ENCODE measurements around the gene PIKFYVE. TPM values are rescaled to one million over a fixed set of nuclear protein-coding genes. Genes with fewer than 3 reads are reported as not detected.
"Not testable (repeated sequence)": the region's sequence is repeated elsewhere in the genome, so short reads cannot be mapped to it uniquely, and the experiment has no call there.

The PIKFYVE gene
- total and polyA plus RNA-seq, 10 of the 15 experiments (the other 5 are each of a cell fraction or from before 2014, with no cell fraction given), result 5.2 to 41.7 (median 19.6) TPM

DNA sequence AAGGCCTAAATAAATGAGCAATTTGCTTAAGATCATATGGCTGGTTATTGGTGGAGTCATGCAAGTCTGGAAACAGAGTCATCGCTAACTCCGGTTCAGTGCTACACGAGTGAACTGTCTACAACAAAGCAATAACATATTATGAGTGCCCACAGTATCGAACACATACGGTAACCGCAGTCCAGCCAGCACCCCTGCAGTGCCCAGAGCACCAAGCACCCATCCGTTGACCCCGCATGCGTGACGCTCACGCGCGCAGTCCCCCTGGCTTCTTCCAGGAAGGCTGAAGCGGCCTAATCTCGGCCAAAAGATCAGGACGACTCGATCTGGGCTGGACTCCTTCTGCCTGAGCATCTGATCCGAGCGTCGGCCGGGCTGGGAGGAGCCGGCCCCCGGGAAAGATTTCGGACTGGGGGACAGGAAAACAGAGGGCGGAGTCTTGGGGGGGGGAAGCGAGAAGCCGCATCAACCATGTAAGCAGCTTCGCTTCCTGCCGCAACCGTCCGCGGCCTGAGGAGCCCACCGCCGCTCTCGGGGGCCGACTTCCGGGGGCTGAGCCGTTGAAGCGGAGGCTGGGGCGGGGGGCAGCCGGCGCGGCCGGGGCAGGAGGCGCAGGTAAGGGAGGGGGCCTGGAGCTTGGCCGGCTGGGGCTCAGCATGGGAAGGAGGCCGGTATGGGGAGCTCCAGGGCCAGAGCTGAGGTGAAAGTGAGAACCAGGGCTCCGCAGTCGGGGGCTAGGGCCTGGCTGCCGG is at the start of gene PIKFYVE (continued):
- TF ChIP-seq BCL11A (IDR thresholded peaks at IDR 0.05; ENCODE audit: low read depth, low read length) (0 out of 2 replicates have a peak, but pooled peaks have one; percentile 29), MEF2B (IDR thresholded peaks at IDR 0.05; ENCODE audit: partially characterized antibody, poor library complexity, severe bottlenecking) (peak; percentile 61), PAX8 (IDR thresholded peaks at IDR 0.05) (no peak), SIN3A (IDR thresholded peaks at IDR 0.05; ENCODE audit: low read depth, low read length) (peak; percentile 77), YBX1 (IDR thresholded peaks at IDR 0.05) (no peak)
- TF ChIP-seq, protein P1, sequence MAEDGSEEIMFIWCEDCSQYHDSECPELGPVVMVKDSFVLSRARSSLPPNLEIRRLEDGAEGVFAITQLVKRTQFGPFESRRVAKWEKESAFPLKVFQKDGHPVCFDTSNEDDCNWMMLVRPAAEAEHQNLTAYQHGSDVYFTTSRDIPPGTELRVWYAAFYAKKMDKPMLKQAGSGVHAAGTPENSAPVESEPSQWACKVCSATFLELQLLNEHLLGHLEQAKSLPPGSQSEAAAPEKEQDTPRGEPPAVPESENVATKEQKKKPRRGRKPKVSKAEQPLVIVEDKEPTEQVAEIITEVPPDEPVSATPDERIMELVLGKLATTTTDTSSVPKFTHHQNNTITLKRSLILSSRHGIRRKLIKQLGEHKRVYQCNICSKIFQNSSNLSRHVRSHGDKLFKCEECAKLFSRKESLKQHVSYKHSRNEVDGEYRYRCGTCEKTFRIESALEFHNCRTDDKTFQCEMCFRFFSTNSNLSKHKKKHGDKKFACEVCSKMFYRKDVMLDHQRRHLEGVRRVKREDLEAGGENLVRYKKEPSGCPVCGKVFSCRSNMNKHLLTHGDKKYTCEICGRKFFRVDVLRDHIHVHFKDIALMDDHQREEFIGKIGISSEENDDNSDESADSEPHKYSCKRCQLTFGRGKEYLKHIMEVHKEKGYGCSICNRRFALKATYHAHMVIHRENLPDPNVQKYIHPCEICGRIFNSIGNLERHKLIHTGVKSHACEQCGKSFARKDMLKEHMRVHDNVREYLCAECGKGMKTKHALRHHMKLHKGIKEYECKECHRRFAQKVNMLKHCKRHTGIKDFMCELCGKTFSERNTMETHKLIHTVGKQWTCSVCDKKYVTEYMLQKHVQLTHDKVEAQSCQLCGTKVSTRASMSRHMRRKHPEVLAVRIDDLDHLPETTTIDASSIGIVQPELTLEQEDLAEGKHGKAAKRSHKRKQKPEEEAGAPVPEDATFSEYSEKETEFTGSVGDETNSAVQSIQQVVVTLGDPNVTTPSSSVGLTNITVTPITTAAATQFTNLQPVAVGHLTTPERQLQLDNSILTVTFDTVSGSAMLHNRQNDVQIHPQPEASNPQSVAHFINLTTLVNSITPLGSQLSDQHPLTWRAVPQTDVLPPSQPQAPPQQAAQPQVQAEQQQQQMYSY (CRISPR knock-in tag; IDR thresholded peaks at IDR 0.05), result no peak
- TF ChIP-seq, protein P2, sequence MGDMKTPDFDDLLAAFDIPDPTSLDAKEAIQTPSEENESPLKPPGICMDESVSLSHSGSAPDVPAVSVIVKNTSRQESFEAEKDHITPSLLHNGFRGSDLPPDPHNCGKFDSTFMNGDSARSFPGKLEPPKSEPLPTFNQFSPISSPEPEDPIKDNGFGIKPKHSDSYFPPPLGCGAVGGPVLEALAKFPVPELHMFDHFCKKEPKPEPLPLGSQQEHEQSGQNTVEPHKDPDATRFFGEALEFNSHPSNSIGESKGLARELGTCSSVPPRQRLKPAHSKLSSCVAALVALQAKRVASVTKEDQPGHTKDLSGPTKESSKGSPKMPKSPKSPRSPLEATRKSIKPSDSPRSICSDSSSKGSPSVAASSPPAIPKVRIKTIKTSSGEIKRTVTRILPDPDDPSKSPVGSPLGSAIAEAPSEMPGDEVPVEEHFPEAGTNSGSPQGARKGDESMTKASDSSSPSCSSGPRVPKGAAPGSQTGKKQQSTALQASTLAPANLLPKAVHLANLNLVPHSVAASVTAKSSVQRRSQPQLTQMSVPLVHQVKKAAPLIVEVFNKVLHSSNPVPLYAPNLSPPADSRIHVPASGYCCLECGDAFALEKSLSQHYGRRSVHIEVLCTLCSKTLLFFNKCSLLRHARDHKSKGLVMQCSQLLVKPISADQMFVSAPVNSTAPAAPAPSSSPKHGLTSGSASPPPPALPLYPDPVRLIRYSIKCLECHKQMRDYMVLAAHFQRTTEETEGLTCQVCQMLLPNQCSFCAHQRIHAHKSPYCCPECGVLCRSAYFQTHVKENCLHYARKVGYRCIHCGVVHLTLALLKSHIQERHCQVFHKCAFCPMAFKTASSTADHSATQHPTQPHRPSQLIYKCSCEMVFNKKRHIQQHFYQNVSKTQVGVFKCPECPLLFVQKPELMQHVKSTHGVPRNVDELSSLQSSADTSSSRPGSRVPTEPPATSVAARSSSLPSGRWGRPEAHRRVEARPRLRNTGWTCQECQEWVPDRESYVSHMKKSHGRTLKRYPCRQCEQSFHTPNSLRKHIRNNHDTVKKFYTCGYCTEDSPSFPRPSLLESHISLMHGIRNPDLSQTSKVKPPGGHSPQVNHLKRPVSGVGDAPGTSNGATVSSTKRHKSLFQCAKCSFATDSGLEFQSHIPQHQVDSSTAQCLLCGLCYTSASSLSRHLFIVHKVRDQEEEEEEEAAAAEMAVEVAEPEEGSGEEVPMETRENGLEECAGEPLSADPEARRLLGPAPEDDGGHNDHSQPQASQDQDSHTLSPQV (IDR thresholded peaks at IDR 0.05), result no peak

DNA sequence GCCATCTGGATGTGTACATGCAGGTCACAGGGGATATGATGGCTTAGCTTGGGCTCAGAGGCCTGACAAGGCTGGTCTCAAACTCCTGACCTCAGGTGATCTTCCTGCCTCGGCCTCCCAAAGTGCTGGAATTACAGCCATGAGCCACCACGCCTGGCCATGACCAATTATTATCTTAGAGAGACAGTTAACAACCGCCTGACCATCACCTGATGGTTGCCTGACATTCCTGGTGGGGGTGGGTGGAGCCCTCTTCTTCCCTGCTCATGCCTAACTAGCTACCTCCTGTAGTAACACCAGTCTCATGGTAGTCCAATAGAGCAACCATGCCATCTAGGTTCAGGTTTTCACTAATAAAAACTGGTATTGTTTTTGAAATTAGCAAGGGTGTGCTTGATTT is 44.2 kb upstream of the PIKFYVE start:
- RAD21 ChIA-PET (ENCODE audit: unreplicated experiment); CTCF ChIA-PET; DNase-seq (ENCODE audit: low read depth, low spot score); H3K4me2 ChIP-seq (ENCODE audit: control insufficient read depth, insufficient read depth); H3K79me2 ChIP-seq (ENCODE audit: control insufficient read depth, insufficient read depth, low read length); H2AFZ ChIP-seq (ENCODE audit: control insufficient read depth, low read depth, low read length); SMC1A ChIA-PET (ENCODE audit: uncharacterized antibody, unreplicated experiment); H3K4me3 ChIP-seq; H3K4me1 ChIP-seq (ENCODE audit: control insufficient read depth, insufficient read depth, low read length); H3K27me3 ChIP-seq (replicated peaks in 1 of 2; ENCODE audit: control insufficient read depth in 2 of 2, insufficient read depth in 2 of 2, low read length in 1 of 2); in situ Hi-C loops (cut with MboI); H3K9me3 ChIP-seq (replicated peaks; ENCODE audit: control insufficient read depth, insufficient read depth, low read length); H3K9ac ChIP-seq (ENCODE audit: control insufficient read depth, insufficient read depth, low read length); BruUV-seq (replicated peaks); H3K27ac ChIP-seq (ENCODE audit: control insufficient read depth, insufficient read depth); POLR2A ChIA-PET; H3K36me3 ChIP-seq (ENCODE audit: control insufficient read depth in 2 of 2, insufficient read depth in 2 of 2, low read length in 1 of 2); ATAC-seq; FAIRE-seq; intact Hi-C loops (cut with micrococcal nuclease; ENCODE audit: unreplicated experiment); H4K20me1 ChIP-seq (ENCODE audit: control insufficient read depth, insufficient read depth): not testable (repeated sequence)
- WGBS (ENCODE audit: insufficient coverage, insufficient replicate concordance, low lambda C conversion rate, missing lambda C conversion rate), result 8% methylated on average over 3 of the region's 3 CpGs

All from GM12878 (cell line).